Measurements from ENCODE around the gene SNX24. TPM values are rescaled to one million over a fixed set of nuclear protein-coding genes. Genes with fewer than 3 reads are reported as not detected.
A peak's percentile ranks its signal among the peaks of the same experiment; 100 is the strongest.

SNX24 gene
- total RNA-seq, 1 experiment from 2014 or later = 16.9 TPM

GRCh38 chr5:122915717-122916461, 70.5 kb downstream of the SNX24 start:
- DNase-seq (ENCODE audit: low read depth) = no peak

- DNase-seq (ENCODE audit: low read depth) = no peak
Observed at GRCh38 chr5:122916490-122916889, 71.1 kb downstream of the SNX24 start.

- DNase-seq (ENCODE audit: low read depth) = no peak
Observed at GRCh38 chr5:122919969-122920368, 74.6 kb downstream of the SNX24 start.

GRCh38 chr5:122921826-122922225, 76.4 kb downstream of the SNX24 start:
- DNase-seq (ENCODE audit: low read depth) = no peak

GRCh38 chr5:122924203-122924602, 78.8 kb downstream of the SNX24 start:
- peak; percentile 8 for DNase-seq (ENCODE audit: low read depth)

- DNase-seq (ENCODE audit: low read depth) = no peak
Observed at GRCh38 chr5:122924719-122925395, 79.4 kb downstream of the SNX24 start.

- DNase-seq (ENCODE audit: low read depth) = no peak
Observed at GRCh38 chr5:122929001-122929400, 83.6 kb downstream of the SNX24 start.

- no peak for DNase-seq (ENCODE audit: low read depth)
Observed at GRCh38 chr5:122929980-122930379, 84.6 kb downstream of the SNX24 start.

GRCh38 chr5:122933956-122934355, 88.5 kb downstream of the SNX24 start:
- DNase-seq (ENCODE audit: low read depth) = no peak

- no peak for DNase-seq (ENCODE audit: low read depth)
Observed at GRCh38 chr5:122936088-122936487, 90.7 kb downstream of the SNX24 start.

GRCh38 chr5:122937914-122938313, 92.5 kb downstream of the SNX24 start:
- no peak for DNase-seq (ENCODE audit: low read depth)

GRCh38 chr5:122940890-122941289, 95.5 kb downstream of the SNX24 start:
- no peak for DNase-seq (ENCODE audit: low read depth)

- DNase-seq (ENCODE audit: low read depth) = no peak
Observed at GRCh38 chr5:122941737-122942136, 96.3 kb downstream of the SNX24 start.

- peak; percentile 53 for DNase-seq (ENCODE audit: low read depth)
Observed at GRCh38 chr5:122942164-122942914, 96.9 kb downstream of the SNX24 start.

GRCh38 chr5:122943050-122943698, 97.8 kb downstream of the SNX24 start:
- DNase-seq (ENCODE audit: low read depth) = no peak

- no peak for DNase-seq (ENCODE audit: low read depth)
Observed at GRCh38 chr5:122944051-122944450, 98.6 kb downstream of the SNX24 start.

- DNase-seq (ENCODE audit: low read depth) = no peak
Observed at GRCh38 chr5:122947372-122947771, 102.0 kb downstream of the SNX24 start.

- no peak for DNase-seq (ENCODE audit: low read depth)
Observed at GRCh38 chr5:122947772-122948171, 102.4 kb downstream of the SNX24 start.

- no peak for DNase-seq (ENCODE audit: low read depth)
Observed at GRCh38 chr5:122948319-122948718, 102.9 kb downstream of the SNX24 start.

- DNase-seq (ENCODE audit: low read depth) = no peak
Observed at GRCh38 chr5:122951658-122952057, 106.2 kb downstream of the SNX24 start.

- DNase-seq (ENCODE audit: low read depth) = no peak
Observed at GRCh38 chr5:122954719-122955118, 109.3 kb downstream of the SNX24 start.

- no peak for DNase-seq (ENCODE audit: low read depth)
Observed at GRCh38 chr5:122957457-122957856, 112.0 kb downstream of the SNX24 start.

All from LHCN-M2 (cell line).